ENCODE measurements around the gene EIF4A3.

Gene EIF4A3

GRCh38 chr17:80146121-80147034 lies 550 bp downstream of the EIF4A3 start:
- peak; percentile 14 for ATAC-seq
- no peak for TF ChIP-seq ZFP30 (CRISPR knock-in tag; IDR thresholded peaks at IDR 0.05)
- TF ChIP-seq GLIS3 (CRISPR knock-in tag; IDR thresholded peaks at IDR 0.05), result no peak
- no peak for TF ChIP-seq POU6F1 (CRISPR knock-in tag; IDR thresholded peaks at IDR 0.05; ENCODE audit: borderline replicate concordance, low read depth)

DNA sequence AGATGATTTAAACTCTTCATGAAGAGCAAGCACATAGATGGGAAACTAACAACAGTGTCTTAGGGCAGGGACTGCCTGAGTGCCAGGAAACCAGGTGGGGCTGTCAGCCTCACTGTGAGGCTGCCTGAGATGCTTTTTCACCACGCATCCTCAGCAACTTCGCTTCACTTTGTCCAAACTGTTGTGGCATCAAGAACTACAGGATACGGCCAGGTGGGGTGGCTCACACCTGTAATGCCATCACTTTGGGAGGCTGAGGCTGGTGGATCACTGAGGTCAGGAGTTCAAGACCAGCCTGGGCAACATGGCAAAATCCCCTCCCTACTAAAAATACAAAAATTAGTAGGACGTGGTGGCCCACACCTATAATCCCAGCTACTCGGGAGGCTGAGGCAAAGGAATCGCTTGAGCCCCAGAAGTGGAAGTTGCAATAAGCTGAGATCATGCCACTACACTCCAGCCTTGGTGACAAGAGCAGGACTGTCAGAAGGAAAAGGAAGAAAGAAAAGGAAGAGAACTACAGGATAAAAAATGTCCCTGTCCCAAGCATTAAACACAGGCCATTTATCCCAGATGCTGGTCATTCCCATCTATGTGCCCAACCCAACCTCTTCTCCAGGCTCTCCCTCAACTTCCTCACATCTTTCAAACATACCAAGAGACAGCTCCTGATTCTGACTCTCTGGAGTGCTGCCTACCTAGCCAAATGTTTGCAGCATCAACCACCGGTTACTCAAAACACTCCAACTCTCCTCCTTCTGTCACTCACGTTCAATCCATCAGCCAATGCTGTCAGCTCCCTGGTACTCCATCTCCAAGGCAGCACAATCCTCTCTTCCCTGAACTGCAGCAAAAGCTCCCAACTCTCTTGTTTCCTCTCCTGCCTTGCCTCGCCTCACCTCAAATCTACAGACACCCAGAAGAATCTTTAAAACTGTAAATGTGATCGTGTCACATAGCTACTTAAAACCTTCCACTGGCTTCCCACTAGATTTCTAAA lies 1.6 kb downstream of the EIF4A3 start:
- ATAC-seq, result no peak

GRCh38 chr17:80142929-80143328 lies 4.0 kb downstream of the EIF4A3 start:
- TF ChIP-seq BACH2 (CRISPR knock-in tag; IDR thresholded peaks at IDR 0.05; ENCODE audit: borderline replicate concordance) (no peak), ZFP3 (CRISPR knock-in tag; IDR thresholded peaks at IDR 0.05) (no peak), CSRNP3 (CRISPR knock-in tag; IDR thresholded peaks at IDR 0.05) (no peak)
- ATAC-seq, result no peak

More for the DNA sequence above, 1.6 kb downstream of the EIF4A3 start:
- TF ChIP-seq, protein P1, sequence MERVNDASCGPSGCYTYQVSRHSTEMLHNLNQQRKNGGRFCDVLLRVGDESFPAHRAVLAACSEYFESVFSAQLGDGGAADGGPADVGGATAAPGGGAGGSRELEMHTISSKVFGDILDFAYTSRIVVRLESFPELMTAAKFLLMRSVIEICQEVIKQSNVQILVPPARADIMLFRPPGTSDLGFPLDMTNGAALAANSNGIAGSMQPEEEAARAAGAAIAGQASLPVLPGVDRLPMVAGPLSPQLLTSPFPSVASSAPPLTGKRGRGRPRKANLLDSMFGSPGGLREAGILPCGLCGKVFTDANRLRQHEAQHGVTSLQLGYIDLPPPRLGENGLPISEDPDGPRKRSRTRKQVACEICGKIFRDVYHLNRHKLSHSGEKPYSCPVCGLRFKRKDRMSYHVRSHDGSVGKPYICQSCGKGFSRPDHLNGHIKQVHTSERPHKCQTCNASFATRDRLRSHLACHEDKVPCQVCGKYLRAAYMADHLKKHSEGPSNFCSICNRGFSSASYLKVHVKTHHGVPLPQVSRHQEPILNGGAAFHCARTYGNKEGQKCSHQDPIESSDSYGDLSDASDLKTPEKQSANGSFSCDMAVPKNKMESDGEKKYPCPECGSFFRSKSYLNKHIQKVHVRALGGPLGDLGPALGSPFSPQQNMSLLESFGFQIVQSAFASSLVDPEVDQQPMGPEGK (CRISPR knock-in tag; IDR thresholded peaks at IDR 0.05; ENCODE audit: borderline replicate concordance), result no peak
- no peak for TF ChIP-seq ZNF565 (CRISPR knock-in tag; conservative IDR thresholded peaks at IDR 0.05; ENCODE audit: low read depth)
- no peak for TF ChIP-seq ESRRG (CRISPR knock-in tag; IDR thresholded peaks at IDR 0.05)

- ATAC-seq, result no peak
- TF ChIP-seq CSRNP3 (CRISPR knock-in tag; IDR thresholded peaks at IDR 0.05), result no peak
- TF ChIP-seq OSR1 (CRISPR knock-in tag; IDR thresholded peaks at IDR 0.05), result no peak
- no peak for TF ChIP-seq BACH2 (CRISPR knock-in tag; IDR thresholded peaks at IDR 0.05; ENCODE audit: borderline replicate concordance)
Measured at GRCh38 chr17:80141463-80142165, 5.3 kb downstream of the EIF4A3 start.

- no peak for TF ChIP-seq CSRNP3 (CRISPR knock-in tag; IDR thresholded peaks at IDR 0.05)
- no peak for TF ChIP-seq ISL1 (CRISPR knock-in tag; IDR thresholded peaks at IDR 0.05)
- TF ChIP-seq ARNTL (CRISPR knock-in tag; IDR thresholded peaks at IDR 0.05; ENCODE audit: borderline replicate concordance, low read depth), result no peak
- no peak for TF ChIP-seq ZC3H10 (CRISPR knock-in tag; IDR thresholded peaks at IDR 0.05)
- no peak for TF ChIP-seq GLIS3 (CRISPR knock-in tag; IDR thresholded peaks at IDR 0.05)
- TF ChIP-seq, protein P1 (CRISPR knock-in tag; IDR thresholded peaks at IDR 0.05; ENCODE audit: borderline replicate concordance), result no peak
- no peak for TF ChIP-seq ZFP3 (CRISPR knock-in tag; IDR thresholded peaks at IDR 0.05)
- TF ChIP-seq ZNF70 (CRISPR knock-in tag; IDR thresholded peaks at IDR 0.05), result no peak
- TF ChIP-seq BACH2 (CRISPR knock-in tag; IDR thresholded peaks at IDR 0.05; ENCODE audit: borderline replicate concordance), result no peak
- no peak for ATAC-seq
Measured at GRCh38 chr17:80138856-80139426, 8.0 kb downstream of the EIF4A3 start.

Data from SK-N-SH treated with all-trans-retinoic acid at 6 μM for 48 hours (cell line).